ENCODE measurements around the gene PPP1R12B.
"Not testable (repeated sequence)": the region's sequence is repeated elsewhere in the genome, so short reads cannot be mapped to it uniquely, and the experiment has no call there.

The PPP1R12B gene

DNA sequence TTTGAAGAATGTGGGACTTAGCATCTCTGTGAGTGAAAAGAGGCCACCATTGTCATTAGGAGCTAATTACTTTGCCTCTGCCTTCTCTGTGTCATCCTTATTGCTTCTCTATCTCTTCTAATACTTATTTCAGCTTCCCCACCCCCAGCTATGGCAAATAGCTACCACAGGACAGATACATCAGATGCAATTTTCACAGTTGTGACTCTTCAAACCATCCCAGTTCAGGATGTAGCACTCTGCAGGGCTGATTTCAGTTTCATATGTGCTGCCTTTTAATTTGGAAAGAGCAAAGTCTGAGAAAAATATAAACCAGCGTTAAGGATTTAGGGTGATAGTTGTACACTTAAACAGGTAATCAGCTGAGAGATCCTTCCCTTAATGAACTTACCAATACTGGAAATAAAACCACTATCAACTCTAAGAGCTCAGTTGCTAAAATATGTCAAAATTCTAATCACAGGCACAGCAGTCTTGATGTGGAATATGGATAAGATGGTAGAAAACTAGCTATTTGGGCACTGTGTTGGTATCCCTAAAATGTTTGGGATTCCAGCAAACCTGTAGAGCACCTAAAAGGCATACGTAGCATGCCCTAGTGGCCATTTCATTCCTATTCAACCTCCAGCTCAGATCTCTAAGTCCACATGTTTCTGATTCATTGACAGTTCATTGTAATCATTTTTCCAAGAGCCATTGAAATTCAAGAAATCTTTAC lies 213.4 kb downstream of the PPP1R12B start:
- DNase-seq (ENCODE audit: low spot score), result no peak

DNA sequence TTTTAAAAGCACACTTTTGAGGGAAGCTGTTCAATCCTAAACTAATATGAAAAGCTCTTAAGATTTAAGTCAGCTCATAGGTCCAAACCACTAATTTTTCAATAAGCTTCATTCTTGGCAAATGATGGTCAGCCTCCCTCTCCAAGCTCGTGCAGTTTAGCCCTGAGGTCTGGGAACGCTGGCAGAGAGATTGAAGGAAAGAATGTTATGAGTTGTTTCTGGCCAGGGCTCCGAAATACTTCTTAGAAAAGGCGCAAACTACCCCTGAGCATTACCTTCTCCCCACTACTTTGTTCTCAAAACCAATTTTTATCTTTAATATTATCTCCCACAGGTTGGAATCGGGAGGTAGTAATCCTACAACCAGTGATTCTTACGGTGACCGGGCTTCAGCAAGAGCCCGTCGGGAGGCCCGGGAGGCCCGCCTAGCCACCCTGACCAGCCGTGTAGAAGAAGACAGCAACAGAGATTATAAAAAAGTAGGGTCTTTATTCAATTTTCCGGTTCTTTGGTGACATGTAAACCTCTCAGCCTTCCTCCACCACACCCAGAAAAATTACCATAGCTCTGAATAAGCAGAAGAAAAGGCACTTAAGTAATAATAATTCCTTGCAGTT lies 214.1 kb downstream of the PPP1R12B start:
- DNase-seq (ENCODE audit: low spot score), result no peak

- no peak for DNase-seq (ENCODE audit: low spot score)
These were observed 215.3 kb downstream of the PPP1R12B start for GRCh38 chr1:202563818-202564217.

DNA sequence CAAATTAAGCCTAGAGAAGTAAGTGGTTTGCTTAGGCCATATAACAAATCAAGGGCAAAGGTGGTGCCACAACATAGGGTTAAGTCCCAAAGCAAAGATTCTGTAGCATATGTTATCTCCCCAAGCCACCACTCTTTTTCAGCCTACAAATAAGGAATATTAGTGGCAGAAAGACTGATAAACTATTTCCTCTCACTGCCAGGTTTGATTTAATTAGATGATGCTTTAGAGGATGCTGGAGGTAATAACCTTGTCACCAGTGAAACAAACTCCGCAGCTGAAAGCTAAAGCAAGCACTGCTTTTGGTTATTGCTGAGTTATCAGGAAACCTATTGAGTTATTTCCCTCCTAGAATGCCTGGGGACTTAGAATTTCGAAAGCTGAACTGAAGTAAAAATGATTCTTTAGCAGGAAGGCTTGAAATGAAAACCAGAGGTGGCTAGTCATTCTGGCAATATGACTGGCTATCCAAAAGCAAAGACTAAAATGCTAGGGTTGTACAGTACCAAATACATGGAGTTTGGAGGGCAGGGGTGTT lies 216.5 kb downstream of the PPP1R12B start:
- no peak for DNase-seq (ENCODE audit: low spot score)

GRCh38 chr1:202565890-202566602 lies 217.5 kb downstream of the PPP1R12B start:
- DNase-seq (ENCODE audit: low spot score), result no peak

GRCh38 chr1:202567738-202568137 lies 219.2 kb downstream of the PPP1R12B start:
- no peak for DNase-seq (ENCODE audit: low spot score)

- DNase-seq (ENCODE audit: low spot score), result no peak
These were observed 219.9 kb downstream of the PPP1R12B start for GRCh38 chr1:202568410-202568809.

GRCh38 chr1:202568826-202569225 lies 220.3 kb downstream of the PPP1R12B start:
- no peak for DNase-seq (ENCODE audit: low spot score)

DNA sequence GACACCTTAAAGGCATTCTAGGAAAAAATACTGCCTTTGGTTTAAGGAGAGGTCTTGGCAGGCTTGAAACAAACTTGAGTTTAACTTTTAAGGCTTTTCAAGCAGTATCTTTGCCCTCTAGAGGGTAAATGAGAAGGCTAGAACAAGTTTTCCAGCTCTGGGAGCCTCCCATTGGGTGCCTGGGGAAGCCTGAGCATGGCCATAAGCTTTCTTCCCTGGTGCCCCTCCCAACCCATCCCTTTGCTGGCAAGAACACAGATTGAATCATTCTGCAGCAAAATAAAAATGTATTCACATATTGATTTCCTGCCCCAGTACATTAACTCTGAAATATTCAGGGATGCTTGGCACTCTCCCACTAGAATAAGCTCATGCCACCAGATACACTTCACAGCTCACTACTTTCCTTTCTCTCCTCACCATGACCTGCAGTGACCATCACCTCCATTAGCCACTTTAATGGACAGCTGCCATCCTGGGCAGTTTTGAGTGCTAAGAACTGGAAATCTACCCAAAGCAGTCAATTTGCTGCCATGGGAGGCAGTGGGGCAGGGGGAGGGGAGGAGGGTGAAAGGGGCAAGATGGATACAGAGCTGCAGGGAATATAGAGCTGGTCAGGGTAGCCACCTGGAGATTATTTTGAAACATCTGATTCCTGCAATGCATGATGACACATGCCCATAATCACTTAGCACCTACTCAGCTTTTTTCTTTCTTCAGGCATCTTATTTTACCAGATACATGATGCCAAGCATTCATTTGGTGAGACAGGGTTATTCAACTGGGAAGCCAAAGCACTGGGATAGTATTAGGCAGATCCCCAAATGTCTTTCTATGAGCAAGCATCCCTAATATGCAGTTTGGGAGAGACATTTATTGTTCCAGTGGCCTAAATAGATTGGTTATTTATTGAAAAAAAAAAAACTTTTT lies 221.2 kb downstream of the PPP1R12B start:
- DNase-seq (ENCODE audit: low spot score), result no peak

- no peak for DNase-seq (ENCODE audit: low spot score)
These were observed 223.3 kb downstream of the PPP1R12B start for GRCh38 chr1:202571719-202572339.

DNA sequence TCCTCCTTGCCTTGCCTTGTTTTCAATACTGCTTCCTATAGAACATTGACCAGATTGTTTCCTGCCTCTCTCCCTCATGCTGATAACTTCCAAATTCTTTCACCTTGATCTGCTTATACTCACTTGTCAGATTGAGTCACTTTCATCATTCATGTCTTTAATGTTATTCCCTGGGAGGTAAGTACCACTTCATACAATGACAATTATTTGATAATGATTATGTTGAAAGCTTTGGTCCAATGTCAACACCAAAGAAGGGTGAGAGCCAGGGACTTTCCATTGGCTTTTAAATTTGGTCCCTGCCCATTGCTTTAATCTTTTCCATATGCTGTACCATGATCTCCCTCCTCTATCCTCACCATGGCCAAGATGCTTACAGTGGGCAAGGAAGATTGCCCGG lies 224.4 kb downstream of the PPP1R12B start:
- no peak for DNase-seq (ENCODE audit: low spot score)

DNA sequence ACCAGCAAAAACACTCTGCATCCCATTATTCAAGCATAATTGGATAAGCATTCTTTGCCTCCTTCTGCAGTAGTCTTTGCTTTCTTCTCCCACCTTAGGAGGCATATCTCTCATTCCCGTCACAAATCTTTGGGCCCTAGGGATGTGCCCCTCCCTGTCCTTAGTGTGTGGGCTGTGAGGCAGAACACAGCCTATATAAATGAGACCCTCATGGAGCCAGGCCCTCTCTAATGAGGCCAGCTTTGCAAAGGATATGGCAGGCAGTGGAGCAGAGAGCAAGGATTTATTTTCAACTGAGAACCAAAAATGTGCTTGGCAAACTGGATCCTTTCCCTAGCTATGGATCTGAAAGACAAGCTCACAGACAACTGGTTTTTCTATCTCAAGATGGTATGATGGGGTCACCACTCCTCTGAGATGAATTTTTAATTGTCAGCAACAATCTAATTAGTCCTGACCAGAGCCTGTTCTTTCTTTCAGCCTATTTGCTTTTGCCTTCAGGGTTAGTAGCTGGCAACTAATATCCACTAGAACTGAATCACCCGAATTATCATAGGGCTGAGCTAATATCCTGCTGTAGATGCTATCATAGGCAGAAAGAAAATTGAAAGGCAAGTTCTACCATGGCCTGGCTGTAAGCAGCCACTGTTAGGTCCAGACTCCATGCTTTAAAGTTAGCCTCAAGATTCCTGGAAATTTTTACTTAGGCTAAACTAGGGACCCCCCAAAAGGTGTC lies 227.6 kb downstream of the PPP1R12B start:
- no peak for DNase-seq (ENCODE audit: low spot score)

- no peak for DNase-seq (ENCODE audit: low spot score)
These were observed 228.3 kb downstream of the PPP1R12B start for GRCh38 chr1:202576816-202577215.

DNA sequence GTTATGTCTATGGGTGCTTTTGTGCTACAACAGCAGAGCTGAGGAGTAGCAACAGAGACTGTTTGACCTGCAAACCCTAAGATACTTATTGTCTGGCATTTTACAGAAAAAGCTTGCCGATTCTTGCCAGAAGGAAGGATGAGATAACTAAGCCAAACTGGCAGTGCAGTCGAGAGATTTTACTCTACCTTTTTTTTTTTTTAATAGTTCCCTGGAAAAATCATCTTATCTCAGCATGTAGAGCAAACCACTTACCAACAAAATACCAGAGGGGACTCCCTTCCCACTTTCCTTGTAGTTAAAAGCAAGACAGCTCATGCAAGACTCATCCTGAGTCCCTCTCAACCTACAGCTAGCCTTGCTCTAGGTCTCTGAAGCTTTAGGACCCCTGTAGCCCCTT lies 228.9 kb downstream of the PPP1R12B start:
- no peak for DNase-seq (ENCODE audit: low spot score)

- no peak for DNase-seq (ENCODE audit: low spot score)
These were observed 229.6 kb downstream of the PPP1R12B start for GRCh38 chr1:202578001-202578504.

DNA sequence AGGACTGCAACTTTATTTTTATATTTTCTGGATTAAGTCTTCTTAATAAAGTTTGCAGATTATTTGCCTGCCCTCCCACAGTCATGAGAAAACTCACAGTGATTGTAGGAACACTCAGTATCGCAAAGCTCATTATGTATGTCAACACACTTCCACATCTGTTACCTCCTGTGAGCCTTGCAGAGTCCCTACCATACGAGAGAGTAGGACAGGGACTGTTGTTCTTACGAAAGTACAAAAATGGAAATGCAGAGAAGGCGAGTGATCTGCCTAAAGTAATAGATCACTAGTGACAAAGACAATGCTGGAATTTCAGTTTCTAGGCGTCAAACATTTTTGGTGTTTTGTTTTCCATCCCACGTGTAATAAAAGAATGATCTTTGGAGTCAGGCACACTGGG lies 230.1 kb downstream of the PPP1R12B start:
- no peak for DNase-seq (ENCODE audit: low spot score)

DNA sequence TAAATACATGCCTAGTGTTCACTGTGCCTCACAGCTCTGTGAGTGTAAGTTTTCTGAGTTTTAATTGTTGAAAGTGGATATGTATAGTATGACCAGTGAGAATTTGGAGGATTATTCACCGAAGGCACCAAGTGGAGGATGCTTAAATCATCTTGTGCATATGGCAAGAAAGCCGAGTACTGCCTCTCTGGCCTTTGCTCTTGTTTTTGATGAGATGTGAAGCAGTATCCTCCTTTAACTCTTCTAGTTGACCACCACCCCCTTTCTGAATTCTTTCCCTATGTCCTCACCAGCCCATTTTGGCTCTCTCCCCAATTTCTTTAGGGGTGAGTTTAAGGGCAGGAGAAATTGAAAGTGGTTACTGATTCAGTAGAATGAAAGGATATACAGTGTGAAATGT lies 231.3 kb downstream of the PPP1R12B start:
- no peak for DNase-seq (ENCODE audit: low spot score)

- DNase-seq (ENCODE audit: low spot score), result no peak
These were observed 232.1 kb downstream of the PPP1R12B start for GRCh38 chr1:202580619-202581018.

GRCh38 chr1:202582350-202582749 lies 233.9 kb downstream of the PPP1R12B start:
- DNase-seq (ENCODE audit: low spot score), result not testable (repeated sequence)

Measured in ecto neural progenitor cell (in vitro differentiated cells).